GM18909 (cell line): ENCODE data around the gene ZNF609.
"Not testable (repeated sequence)": the region's sequence is repeated elsewhere in the genome, so short reads cannot be mapped to it uniquely, and the experiment has no call there.

Experiments used
- ATAC-seq: cut with Tn5 transposase; IDR thresholded peaks from one replicate; pipeline ENCODE4 v1.9.1; 2021; ENCODE audit warnings: mild to moderate bottlenecking; ENCODE audit not compliant: unreplicated experiment, poor library complexity

Gene ZNF609

DNA sequence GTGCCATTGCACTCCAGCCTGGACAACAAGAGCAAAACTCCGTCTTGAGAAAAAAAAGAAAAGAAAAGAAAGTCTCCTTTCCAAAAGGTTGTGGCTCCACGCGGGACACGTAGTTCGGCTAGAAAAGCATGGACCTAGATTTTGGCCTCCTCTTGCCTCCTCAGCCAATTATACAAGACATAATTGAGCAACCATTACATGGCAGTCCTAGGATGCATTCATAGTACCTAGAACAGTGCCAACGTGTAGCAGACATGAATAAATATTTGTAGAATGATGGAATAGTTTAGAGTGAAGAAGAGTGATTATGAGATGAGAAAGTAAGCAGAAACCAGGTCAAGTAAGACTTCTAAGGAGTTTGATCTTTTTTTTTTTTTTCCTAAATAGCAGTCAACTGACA is 112.5 kb downstream of the ZNF609 start:
- no peak for ATAC-seq

DNA sequence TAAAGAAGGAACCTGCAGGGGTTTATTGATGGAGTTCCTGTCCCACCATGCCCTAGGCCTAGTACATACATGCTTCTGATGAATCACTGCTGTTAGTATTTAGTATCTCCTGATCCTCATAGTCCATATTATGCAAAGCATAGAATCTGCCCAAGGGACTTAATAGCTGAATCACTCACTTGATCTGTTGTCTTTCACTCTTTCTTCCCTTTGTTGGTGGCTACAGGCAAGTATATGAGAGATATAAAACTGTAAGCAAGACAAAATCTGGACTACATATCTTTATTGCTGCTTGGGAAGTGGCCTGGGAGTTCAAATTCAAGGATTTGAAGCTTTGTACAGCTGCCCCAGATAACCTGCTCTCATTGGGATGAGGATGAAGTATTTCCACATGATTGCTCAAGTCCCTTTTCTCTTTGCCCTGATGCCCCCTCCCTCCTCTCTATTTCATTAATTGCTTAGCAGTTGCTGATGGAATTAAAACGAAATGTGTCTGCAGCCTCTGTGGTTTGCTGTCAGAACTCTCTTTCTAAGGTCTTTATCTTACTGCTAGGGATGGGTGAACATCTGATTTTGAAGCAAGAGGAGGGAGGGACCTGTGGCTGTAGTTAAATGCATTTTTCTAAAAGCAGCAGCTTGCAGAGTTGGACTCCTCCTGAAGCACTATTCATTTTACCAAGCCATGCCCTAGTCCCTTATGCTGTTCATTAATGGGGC is 114.1 kb downstream of the ZNF609 start:
- no peak for ATAC-seq

GRCh38 chr15:64580696-64581407 is 120.5 kb downstream of the ZNF609 start:
- no peak for ATAC-seq

DNA sequence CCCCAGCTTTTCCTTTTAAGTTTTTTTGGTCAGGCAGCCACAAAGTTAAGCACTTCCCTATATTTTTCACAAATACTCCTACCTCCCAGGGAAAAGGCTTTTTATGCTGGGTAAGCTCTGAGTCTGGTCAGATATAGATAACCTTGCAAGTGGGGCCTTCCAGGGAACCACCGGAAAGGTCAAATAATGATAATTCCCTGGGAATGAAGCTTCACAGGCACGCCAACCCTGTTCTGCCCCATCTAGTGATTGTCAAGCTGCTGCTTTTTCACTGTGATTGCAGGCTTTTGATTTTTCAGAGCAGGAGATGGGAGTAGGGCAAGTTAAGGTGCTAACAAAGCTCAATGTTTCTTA is 121.0 kb downstream of the ZNF609 start:
- ATAC-seq: no peak

- no peak for ATAC-seq
Measured at GRCh38 chr15:64582202-64582601, 121.8 kb downstream of the ZNF609 start.

DNA sequence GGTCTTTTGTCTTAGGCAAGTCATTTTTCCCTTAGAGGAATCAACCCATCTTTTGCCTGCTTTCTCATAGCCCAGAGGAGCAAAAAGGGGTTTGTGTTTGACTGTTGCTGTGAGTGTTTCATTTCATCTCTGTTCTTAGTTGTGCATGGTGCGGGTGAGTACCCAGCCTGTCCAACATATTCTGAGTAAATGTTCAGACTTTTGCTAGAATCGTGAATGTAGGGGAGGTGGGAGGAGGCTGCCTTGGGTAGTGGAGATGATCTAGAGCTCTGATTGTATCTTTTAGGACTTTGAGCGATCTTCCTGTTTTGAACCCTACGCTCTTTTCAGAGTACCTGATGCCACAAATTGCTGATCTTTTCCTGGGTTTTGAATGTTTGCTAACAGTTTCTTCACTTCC is 123.1 kb downstream of the ZNF609 start:
- no peak for ATAC-seq

GRCh38 chr15:64583983-64584382 is 123.6 kb downstream of the ZNF609 start:
- ATAC-seq: no peak

GRCh38 chr15:64586259-64586870 is 126.0 kb downstream of the ZNF609 start:
- no peak for ATAC-seq

DNA sequence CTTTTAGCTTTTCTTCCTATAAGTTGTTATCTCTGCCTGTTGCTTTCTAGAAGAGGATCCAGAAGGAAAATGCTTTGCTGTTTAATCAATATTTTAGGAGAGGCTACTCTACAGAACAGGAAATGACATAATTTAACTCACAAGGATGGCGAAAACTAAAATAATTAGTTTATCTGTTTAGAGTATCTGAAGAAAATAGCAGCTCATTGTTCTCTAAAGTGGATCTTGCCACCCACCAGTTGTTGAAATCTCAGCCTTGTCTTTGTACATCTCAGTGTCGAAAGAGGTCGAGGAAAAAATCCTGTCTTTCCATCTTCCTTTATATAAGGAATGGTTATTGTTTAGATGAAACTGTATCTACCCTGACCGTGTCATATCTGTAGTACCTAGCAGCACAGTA is 126.6 kb downstream of the ZNF609 start:
- ATAC-seq: no peak

GRCh38 chr15:64589435-64590084 is 129.2 kb downstream of the ZNF609 start:
- no peak for ATAC-seq

DNA sequence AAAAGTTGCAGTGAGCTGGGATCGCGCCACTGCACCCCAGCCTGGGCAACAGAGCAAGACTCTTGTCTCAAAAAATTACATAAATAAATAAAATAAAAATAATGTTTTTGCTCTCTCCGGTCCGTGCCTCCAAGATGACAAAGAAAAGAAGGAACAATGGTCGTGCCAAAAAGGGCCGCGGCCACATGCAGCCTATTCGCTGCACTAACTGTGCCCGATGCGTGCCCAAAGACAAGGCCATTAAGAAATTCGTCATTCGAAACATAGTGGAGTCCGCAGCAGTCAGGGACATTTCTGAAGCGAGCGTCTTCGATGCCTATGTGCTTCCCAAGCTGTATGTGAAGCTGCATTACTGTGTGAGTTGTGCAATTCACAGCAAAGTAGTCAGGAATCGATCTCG is 132.5 kb downstream of the ZNF609 start:
- ATAC-seq: not testable (repeated sequence)

DNA sequence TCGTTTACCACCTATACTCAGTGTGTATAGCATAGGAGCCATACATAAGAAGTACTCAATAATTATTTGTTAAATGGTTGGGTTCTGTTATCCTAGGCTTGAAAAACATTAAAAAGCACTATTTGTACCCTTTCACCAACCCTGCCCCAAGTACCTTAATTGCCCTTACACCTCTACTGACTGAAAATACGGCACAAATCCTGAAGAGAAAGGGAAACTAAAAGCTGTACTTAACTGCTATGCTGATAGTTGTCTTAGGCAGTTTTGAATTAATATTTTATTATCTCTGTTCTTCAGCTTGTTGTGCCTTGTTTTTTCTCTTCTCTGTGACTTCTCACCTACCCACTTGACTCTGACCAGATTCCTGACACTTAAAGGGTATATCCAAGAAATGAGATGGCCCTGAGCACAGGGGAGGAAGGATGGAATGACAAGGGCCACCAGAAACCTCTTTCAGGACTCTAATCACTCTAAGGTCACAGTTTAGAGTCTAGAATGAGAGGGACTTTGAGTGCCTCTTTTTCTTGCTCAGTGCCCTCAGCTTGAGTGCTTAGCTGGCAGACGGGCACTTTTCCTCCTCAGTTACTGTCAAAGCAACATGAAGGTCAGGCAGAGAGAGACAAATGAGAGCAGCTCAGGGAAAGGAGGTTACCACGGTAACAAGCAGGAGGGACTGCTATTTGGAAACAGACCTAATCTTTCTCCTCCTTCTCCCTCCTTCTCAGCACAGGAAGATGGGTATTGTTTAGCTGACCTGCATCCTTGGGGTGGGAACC is 136.5 kb downstream of the ZNF609 start:
- ATAC-seq: peak; percentile 48

- no peak for ATAC-seq
Measured at GRCh38 chr15:64597477-64597822, 137.1 kb downstream of the ZNF609 start.

- ATAC-seq: no peak
Measured at GRCh38 chr15:64599226-64599625, 138.8 kb downstream of the ZNF609 start.

GRCh38 chr15:64599716-64600115 is 139.3 kb downstream of the ZNF609 start:
- ATAC-seq: no peak

- ATAC-seq: no peak
Measured at GRCh38 chr15:64600794-64601193, 140.4 kb downstream of the ZNF609 start.

DNA sequence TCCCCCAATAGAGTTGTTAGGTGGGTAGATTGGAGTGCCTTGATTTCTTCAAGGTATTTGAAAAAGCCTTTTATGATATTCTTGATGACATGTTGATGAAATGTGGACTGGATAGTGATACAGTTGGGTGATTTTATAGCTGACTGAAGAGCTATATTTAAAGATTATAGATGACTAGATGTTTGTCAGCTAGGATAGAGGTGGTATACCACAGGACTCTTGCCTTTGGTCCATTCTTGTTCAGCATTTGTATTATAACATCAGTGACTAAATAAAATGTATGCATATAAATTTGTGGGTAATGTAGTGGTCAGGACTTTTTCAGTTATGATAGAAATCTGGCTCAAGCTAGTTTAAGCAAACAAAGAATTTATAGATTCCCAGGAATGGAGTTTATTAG is 143.9 kb downstream of the ZNF609 start:
- ATAC-seq: no peak

DNA sequence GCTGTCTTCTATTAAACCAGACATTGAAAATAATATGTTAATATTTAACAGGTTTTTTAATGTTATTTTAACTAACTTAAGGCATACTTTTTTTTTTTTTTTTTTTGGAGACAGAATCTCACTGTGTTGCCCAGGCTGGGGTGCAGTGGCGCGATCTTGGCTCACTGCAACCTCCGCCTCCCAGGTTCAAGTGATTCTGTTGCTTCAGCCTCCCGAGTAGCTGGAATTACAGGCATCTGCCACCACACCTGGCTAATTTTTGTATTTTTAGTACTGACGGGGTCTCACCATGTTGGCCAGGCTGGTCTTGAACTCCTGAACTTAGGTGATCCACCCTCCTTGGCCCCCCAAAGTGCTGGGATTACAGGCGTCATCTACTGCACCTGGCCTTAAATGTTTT is 147.0 kb downstream of the ZNF609 start:
- not testable (repeated sequence) for ATAC-seq

DNA sequence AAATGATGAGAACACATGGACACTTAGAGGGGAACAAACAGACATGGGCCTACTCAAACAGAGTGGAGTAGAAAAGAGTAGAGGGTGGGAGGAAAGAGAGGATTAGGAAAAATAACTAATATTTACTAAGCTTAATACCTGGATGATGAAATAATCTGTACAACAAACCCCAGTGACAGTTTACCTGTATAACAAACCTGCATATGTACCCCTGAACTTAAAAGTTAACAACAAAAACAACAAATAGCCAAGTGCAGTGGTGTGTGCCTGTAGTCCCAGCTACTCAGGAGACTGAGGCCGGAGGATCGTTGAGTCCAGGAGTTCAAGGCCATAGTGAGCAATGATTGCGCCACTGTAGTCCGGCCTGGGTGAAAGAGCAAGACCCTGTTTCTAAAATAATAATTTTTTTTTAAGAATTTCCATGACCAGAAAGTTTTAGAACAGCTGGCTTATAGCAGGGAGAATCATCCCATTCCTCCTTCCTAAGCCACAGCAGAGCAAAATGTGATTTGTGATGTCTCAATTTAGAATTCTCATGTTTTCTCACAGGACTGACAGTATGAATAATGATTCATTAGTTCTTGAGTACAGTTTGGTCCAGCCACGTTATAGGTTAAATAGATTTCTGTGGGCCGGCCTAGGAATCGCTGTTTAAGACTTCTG is 150.0 kb downstream of the ZNF609 start:
- no peak for ATAC-seq
